Calu3 (cell line): ENCODE results near the gene KIF23. TPM values are rescaled to one million over a fixed set of nuclear protein-coding genes. Genes with fewer than 3 reads are reported as not detected.

Experiments used
- BruUV-seq: library from RNA; stranded (reverse); fragments of 400-500 nt; replicated peaks from 2 replicates; lab custom pipeline; 2021; lab: Mats Ljungman, UMichigan
- CTCF ChIA-PET: fragments of 300-600 bp; sonication (Branson Sonifier 250); formaldehyde crosslinking; loops from one replicate; lab custom pipeline; 2022; ENCODE audit warnings: antibody characterized with exemption; lab: Charles Lee
- DNase-seq: peaks from one replicate; pipeline ENCODE4 v3.0.0; 2022
- H3K27ac Mint-ChIP-seq: one replicate; pipeline ENCODE4 v1.8.0; 2022; ENCODE audit warnings: mixed read lengths; ENCODE audit not compliant: unreplicated experiment
- H3K27me3 Mint-ChIP-seq: one replicate; pipeline ENCODE4 v1.8.0; 2022; ENCODE audit warnings: mixed read lengths; ENCODE audit not compliant: unreplicated experiment
- H3K36me3 Mint-ChIP-seq: one replicate; pipeline ENCODE4 v1.8.0; 2022; ENCODE audit warnings: mild to moderate bottlenecking, moderate library complexity, mixed read lengths; ENCODE audit not compliant: insufficient read depth, unreplicated experiment
- H3K4me1 Mint-ChIP-seq: one replicate; pipeline ENCODE4 v1.8.0; 2022; ENCODE audit warnings: mild to moderate bottlenecking, low read depth, mixed read lengths; ENCODE audit not compliant: unreplicated experiment
- H3K4me3 Mint-ChIP-seq: one replicate; pipeline ENCODE4 v1.8.0; 2022; ENCODE audit warnings: mild to moderate bottlenecking, low read depth, moderate library complexity, mixed read lengths; ENCODE audit not compliant: unreplicated experiment
- H3K9me3 Mint-ChIP-seq: one replicate; pipeline ENCODE4 v1.8.0; 2022; ENCODE audit warnings: low read depth, mixed read lengths; ENCODE audit not compliant: unreplicated experiment
- CTCF ChIP-seq: fragments of 200-600 bp; IDR thresholded peaks from one replicate; pipeline ENCODE4 v1.8.0; 2022; ENCODE audit warnings: antibody characterized with exemption; ENCODE audit not compliant: unreplicated experiment
- intact Hi-C: fragments of 100-400 bp; cut with micrococcal nuclease; formaldehyde crosslinking; loops from one replicate; pipeline ENCODE4 v1.10.0; 2022; ENCODE audit not compliant: unreplicated experiment
- total RNA-seq: library from RNA; stranded (reverse); gene quantifications from 2 replicates; pipeline ENCODE4 v1.2.3, GENCODE V29; 2022

KIF23 gene
- total RNA-seq, 1 experiment from 2014 or later, result 108 TPM

- Mint-ChIP-seq H3K36me3 (peaks cover 6% of the 10 kb centered on the region), H3K27me3 (no peaks in the 10 kb centered on the region), H3K4me3 (no peak overlapping the region), H3K4me1 (peaks cover 25% of the 10 kb centered on the region), H3K9me3 (peaks cover 3% of the 10 kb centered on the region), H3K27ac (no peak overlapping the region)
- peak; percentile 93 for DNase-seq
- peak; percentile 97 for TF ChIP-seq CTCF
- BruUV-seq, result no TSS peak
- intact Hi-C loops, result loop anchor here (2.0 to 10.0 kb wide), 7 partner anchors 46 to 1011 kb away; partner anchors contain the start of gene TLE3
- CTCF ChIA-PET, result interaction anchor here (0.7 to 1.3 kb wide), 4 partner anchors 13 to 103 kb away, joined by 4 to 8 read pairs (median 6); no protein-coding TSS in a partner anchor
Observed at GRCh38 chr15:69475769-69476358, 61.7 kb downstream of the KIF23 start.

- Mint-ChIP-seq H3K36me3 (peaks cover 9% of the 10 kb centered on the region), H3K4me3 (no peak overlapping the region), H3K27me3 (no peaks in the 10 kb centered on the region), H3K9me3 (peaks cover 3% of the 10 kb centered on the region), H3K27ac (no peak overlapping the region), H3K4me1 (peaks cover 35% of the 10 kb centered on the region)
- no peak for TF ChIP-seq CTCF
- CTCF ChIA-PET, result interaction anchor here (0.7 to 2.4 kb wide), 7 partner anchors 14 to 667 kb away, joined by 4 to 12 read pairs (median 6); no protein-coding TSS in a partner anchor
- no TSS peak for BruUV-seq
- no peak for DNase-seq
- intact Hi-C loops, result loop anchor here (2.0 to 10.0 kb wide), 7 partner anchors 45 to 1010 kb away; partner anchors contain the start of gene TLE3
Observed at GRCh38 chr15:69476704-69477473, 62.7 kb downstream of the KIF23 start.

GRCh38 chr15:69478259-69478781 is 64.2 kb downstream of the KIF23 start:
- Mint-ChIP-seq H3K27me3 (no peaks in the 10 kb centered on the region), H3K4me3 (no peak overlapping the region), H3K27ac (no peak overlapping the region), H3K9me3 (peaks cover 3% of the 10 kb centered on the region), H3K4me1 (peaks cover 44% of the 10 kb centered on the region), H3K36me3 (peaks cover 9% of the 10 kb centered on the region)
- BruUV-seq, result no TSS peak
- intact Hi-C loops, result loop anchor here (5.0 to 10.0 kb wide), 6 partner anchors 44 to 1009 kb away; partner anchors contain the start of gene TLE3
- peak; percentile 96 for TF ChIP-seq CTCF
- peak; percentile 82 for DNase-seq
- CTCF ChIA-PET, result interaction anchor here (0.6 to 2.4 kb wide), 18 partner anchors 10 to 989 kb away, joined by 3 to 12 read pairs (median 3); partner anchors contain the start of gene TLE3

GRCh38 chr15:69479081-69479480 is 64.9 kb downstream of the KIF23 start:
- peaks cover 9% of the 10 kb centered on the region for H3K36me3 Mint-ChIP-seq
- H3K4me1 Mint-ChIP-seq, result peaks cover 44% of the 10 kb centered on the region
- no peaks in the 10 kb centered on the region for H3K27me3 Mint-ChIP-seq
- no peak for TF ChIP-seq CTCF
- CTCF ChIA-PET, result interaction anchor here (0.8 to 2.4 kb wide), 6 partner anchors 11 to 619 kb away, joined by 3 to 12 read pairs (median 3); partner anchors contain the start of gene TLE3
- no peak overlapping the region for H3K27ac Mint-ChIP-seq
- H3K4me3 Mint-ChIP-seq, result no peak overlapping the region
- DNase-seq, result no peak
- peaks cover 3% of the 10 kb centered on the region for H3K9me3 Mint-ChIP-seq
- no TSS peak for BruUV-seq
- intact Hi-C loops, result loop anchor here (5.0 to 10.0 kb wide), 6 partner anchors 43 to 1008 kb away; partner anchors contain the start of gene TLE3
